H9 (cell line): ENCODE measurements around the gene PWWP2B. TPM values are rescaled to one million over a fixed set of nuclear protein-coding genes. Genes with fewer than 3 reads are reported as not detected.
A peak's percentile ranks its signal among the peaks of the same experiment; 100 is the strongest.

Experiments used
- DNase-seq: peaks from one replicate; pipeline ENCODE4 v3.0.0-alpha.2; 2017
- H2AFZ ChIP-seq: one replicate; pipeline ENCODE4 v1.6.1; 2013; ENCODE audit warnings: mild to moderate bottlenecking, low read length, control low read depth, moderate library complexity
- H2AK5ac ChIP-seq: 2 replicates; pipeline ENCODE4 v1.6.1; 2013; ENCODE audit warnings: low read length, control low read depth, mixed read lengths; ENCODE audit not compliant: insufficient read length
- H2BK120ac ChIP-seq: one replicate; pipeline ENCODE4 v1.6.1; 2013; ENCODE audit warnings: low read depth, mild to moderate bottlenecking, low read length, control low read depth, inconsistent platforms; ENCODE audit not compliant: poor library complexity, severe bottlenecking
- H2BK12ac ChIP-seq: 2 replicates; pipeline ENCODE4 v1.6.1; 2013; ENCODE audit warnings: low read length, control low read depth, mixed read lengths, low read depth; ENCODE audit not compliant: insufficient read length
- H2BK15ac ChIP-seq: 2 replicates; pipeline ENCODE4 v1.6.1; 2013; ENCODE audit warnings: low read depth, low read length, control low read depth
- H2BK20ac ChIP-seq: one replicate; pipeline ENCODE4 v1.6.1; 2013; ENCODE audit warnings: low read depth, mild to moderate bottlenecking, low read length, control low read depth, inconsistent platforms; ENCODE audit not compliant: poor library complexity, severe bottlenecking
- H2BK5ac ChIP-seq: 2 replicates; pipeline ENCODE4 v1.6.1; 2013; ENCODE audit warnings: low read length, control low read depth, mixed read lengths; ENCODE audit not compliant: insufficient read length
- H3K14ac ChIP-seq: 2 replicates; pipeline ENCODE4 v1.6.1; 2013; ENCODE audit warnings: low read length, control low read depth; ENCODE audit not compliant: insufficient read depth
- H3K18ac ChIP-seq: 2 replicates; pipeline ENCODE4 v1.6.1; 2013; ENCODE audit warnings: low read depth, mild to moderate bottlenecking, mixed read lengths, low read length, control low read depth; ENCODE audit not compliant: insufficient read length
- H3K23ac ChIP-seq: 2 replicates; pipeline ENCODE4 v1.6.1; 2013; ENCODE audit warnings: low read length, control low read depth, mixed read lengths, low read depth; ENCODE audit not compliant: insufficient read length
- H3K23me2 ChIP-seq: 2 replicates; pipeline ENCODE4 v1.6.1; 2013; ENCODE audit warnings: low read depth, mild to moderate bottlenecking, mixed read lengths, low read length, control low read depth; ENCODE audit not compliant: insufficient read length, poor library complexity, severe bottlenecking
- H3K27ac ChIP-seq: 2 replicates; pipeline ENCODE4 v1.5.1; 2013; ENCODE audit warnings: low read length, control low read depth, mixed read lengths, low read depth; ENCODE audit not compliant: insufficient read length
- H3K27me3 ChIP-seq: 2 replicates; pipeline ENCODE4 v1.6.1; 2013; ENCODE audit warnings: low read length, control low read depth, inconsistent platforms; ENCODE audit not compliant: insufficient read depth
- H3K4ac ChIP-seq: 2 replicates; pipeline ENCODE4 v1.6.1; 2013; ENCODE audit warnings: low read depth, mild to moderate bottlenecking, control low read depth, inconsistent platforms, low read length, moderate library complexity
- H3K4me1 ChIP-seq: 2 replicates; pipeline ENCODE4 v1.6.1; 2013; ENCODE audit warnings: low read length, control low read depth, inconsistent platforms; ENCODE audit not compliant: insufficient read depth
- H3K4me2 ChIP-seq: 2 replicates; pipeline ENCODE4 v1.6.1; 2013; ENCODE audit warnings: low read length, control low read depth, mixed read lengths; ENCODE audit not compliant: insufficient read length, insufficient read depth
- H3K56ac ChIP-seq: 2 replicates; pipeline ENCODE4 v1.6.1; 2013; ENCODE audit warnings: low read depth, mild to moderate bottlenecking, mixed read lengths, low read length, control low read depth; ENCODE audit not compliant: insufficient read length
- H3K79me1 ChIP-seq: 2 replicates; pipeline ENCODE4 v1.6.1; 2013; ENCODE audit warnings: low read depth, mild to moderate bottlenecking, moderate library complexity, low read length, control low read depth, inconsistent platforms; ENCODE audit not compliant: insufficient read depth, poor library complexity, severe bottlenecking
- H3K79me2 ChIP-seq: 2 replicates; pipeline ENCODE4 v1.6.1; 2013; ENCODE audit warnings: low read length, control low read depth, inconsistent platforms; ENCODE audit not compliant: insufficient read depth
- H3K9ac ChIP-seq: 2 replicates; pipeline ENCODE4 v1.6.1; 2013; ENCODE audit warnings: low read length, control low read depth, mixed read lengths; ENCODE audit not compliant: insufficient read length; ENCODE audit errors: extremely low read depth
- H3K9me3 ChIP-seq: one replicate; pipeline ENCODE4 v1.6.1; 2013; ENCODE audit warnings: low read depth, low read length, inconsistent platforms; ENCODE audit not compliant: control insufficient read depth
- H3T11ph ChIP-seq: one replicate; pipeline ENCODE4 v1.6.1; 2013; ENCODE audit warnings: mild to moderate bottlenecking, low read length, control low read depth, inconsistent platforms
- H4K20me1 ChIP-seq: one replicate; pipeline ENCODE4 v1.6.1; 2013; ENCODE audit not compliant: control insufficient read depth, insufficient read length, insufficient read depth
- H4K5ac ChIP-seq: 2 replicates; pipeline ENCODE4 v1.6.1; 2013; ENCODE audit warnings: low read depth, mild to moderate bottlenecking, mixed read lengths, low read length, control low read depth; ENCODE audit not compliant: insufficient read length
- H4K8ac ChIP-seq: replicated peaks from 2 replicates; pipeline ENCODE4 v1.6.1; 2013; ENCODE audit warnings: low read length, control low read depth, mixed read lengths, low read depth; ENCODE audit not compliant: insufficient read length
- H4K91ac ChIP-seq: 2 replicates; pipeline ENCODE4 v1.6.1; 2013; ENCODE audit warnings: low read depth, mild to moderate bottlenecking, moderate library complexity, mixed read lengths, low read length, control low read depth; ENCODE audit not compliant: insufficient read length
- H3K27ac Mint-ChIP-seq, 3 experiments: 2 replicates in 2 of 3; 3 replicates in 1 of 3; pipeline ENCODE4 v1.8.0; 2020 to 2021; ENCODE audit warnings: mixed read lengths in 3 of 3, mild to moderate bottlenecking in 1 of 3, moderate library complexity in 1 of 3
- H3K27me3 Mint-ChIP-seq: 2 replicates; pipeline ENCODE4 v1.8.0; 2021; ENCODE audit warnings: low read depth, mild to moderate bottlenecking, moderate library complexity, mixed read lengths
- H3K36me3 Mint-ChIP-seq, 3 experiments: 2 replicates in 2 of 3; 3 replicates in 1 of 3; pipeline ENCODE4 v1.8.0; 2020 to 2021; ENCODE audit warnings: low read depth in 3 of 3, mixed read lengths in 3 of 3; ENCODE audit not compliant: insufficient read depth in 1 of 3
- H3K4me1 Mint-ChIP-seq, 2 experiments: 2 replicates each; pipeline ENCODE4 v1.8.0; 2020; ENCODE audit warnings: mixed read lengths in 2 of 2
- H3K4me3 Mint-ChIP-seq, 2 experiments: 2 replicates in 1 of 2; 3 replicates in 1 of 2; pipeline ENCODE4 v1.8.0; 2020 to 2021; ENCODE audit warnings: mild to moderate bottlenecking in 2 of 2, mixed read lengths in 2 of 2, moderate library complexity in 1 of 2
- H3K9me3 Mint-ChIP-seq, 2 experiments: 2 replicates in 1 of 2; 3 replicates in 1 of 2; pipeline ENCODE4 v1.8.0; 2020; ENCODE audit warnings: mild to moderate bottlenecking in 2 of 2, mixed read lengths in 2 of 2, moderate library complexity in 1 of 2
- CTCF ChIP-seq: fragments of 200-600 bp; sonication (generic); conservative IDR thresholded peaks from 3 replicates; pipeline ENCODE4 v1.8.0; 2021; ENCODE audit warnings: antibody characterized with exemption, mild to moderate bottlenecking
- WGBS: extraction: QIAGEN DNeasy Blood & Tissue Kit; methylation state at CpG from one replicate; pipeline ENCODE4 v1.1.7; 2013; ENCODE audit warnings: missing lambda C conversion rate, low lambda C conversion rate, mixed read lengths; ENCODE audit not compliant: insufficient read length; ENCODE audit errors: extremely low coverage; 5-methylcytosine and 5-hydroxymethylcytosine counted together
- total RNA-seq: library from RNA; stranded (reverse); gene quantifications from 2 replicates; pipeline ENCODE4 v1.2.1, GENCODE V29; 2021

PWWP2B gene
- total RNA-seq, 1 experiment from 2014 or later: 10.0 TPM

- no peak overlapping the region for H2BK120ac ChIP-seq
- H3K4me1 Mint-ChIP-seq: peaks cover under 1 to 11% of the 10 kb centered on the region in 2 experiments; a peak in 3 of 4 replicates
Observed at GRCh38 chr10:132464256-132465192, 67.5 kb downstream of the PWWP2B start.

More at GRCh38 chr10:132464256-132465192, 67.5 kb downstream of the PWWP2B start:
- no peaks in the 10 kb centered on the region for H3K36me3 Mint-ChIP-seq
- Histone ChIP-seq H3K27ac (no peak overlapping the region), H3K4me1 (no peaks in the 10 kb centered on the region), H2BK12ac (no peak overlapping the region), H3K56ac (no peak overlapping the region), H3K9me3 (no peaks in the 10 kb centered on the region), H3K27me3 (no peaks in the 10 kb centered on the region), H3K4me2 (no peak overlapping the region), H3K14ac (0 out of 2 replicates have a peak overlapping the region, but pooled peaks have one; percentile 22), H3K23ac (no peak overlapping the region), H4K91ac (no peak overlapping the region), H3K79me2 (no peaks in the 10 kb centered on the region), H3K4ac (no peak overlapping the region; the same call in 1 of the 2 replicates), H2BK15ac (no peak overlapping the region), H3K9ac (no peak overlapping the region), H4K20me1 (no peaks in the 10 kb centered on the region), H3K23me2 (no peaks in the 10 kb centered on the region), H3T11ph (no peak overlapping the region), H4K5ac (no peak overlapping the region), H2BK20ac (no peak overlapping the region), H2AK5ac (no peak overlapping the region), H2BK5ac (no peak overlapping the region), H2AFZ (no peak overlapping the region), H3K79me1 (no peaks in the 10 kb centered on the region), H3K18ac (no peak overlapping the region), H4K8ac (no peak overlapping the region)
- H3K9me3 Mint-ChIP-seq: no peaks in the 10 kb centered on the region
- peaks cover 3% of the 10 kb centered on the region for H3K27me3 Mint-ChIP-seq
- H3K27ac Mint-ChIP-seq: no peak overlapping the region; a peak in 1 of 7 replicates
- H3K4me3 Mint-ChIP-seq: no peak overlapping the region
- WGBS: no CpG with 5 or more reads among the region's 22 CpGs
- no peak for DNase-seq
- no peak for TF ChIP-seq CTCF
